Measurements from ENCODE around the gene MEFV. TPM values are rescaled to one million over a fixed set of nuclear protein-coding genes. Genes with fewer than 3 reads are reported as not detected.

The MEFV gene
- total RNA-seq, 1 donor from 2014 or later: 0.49 TPM

DNA sequence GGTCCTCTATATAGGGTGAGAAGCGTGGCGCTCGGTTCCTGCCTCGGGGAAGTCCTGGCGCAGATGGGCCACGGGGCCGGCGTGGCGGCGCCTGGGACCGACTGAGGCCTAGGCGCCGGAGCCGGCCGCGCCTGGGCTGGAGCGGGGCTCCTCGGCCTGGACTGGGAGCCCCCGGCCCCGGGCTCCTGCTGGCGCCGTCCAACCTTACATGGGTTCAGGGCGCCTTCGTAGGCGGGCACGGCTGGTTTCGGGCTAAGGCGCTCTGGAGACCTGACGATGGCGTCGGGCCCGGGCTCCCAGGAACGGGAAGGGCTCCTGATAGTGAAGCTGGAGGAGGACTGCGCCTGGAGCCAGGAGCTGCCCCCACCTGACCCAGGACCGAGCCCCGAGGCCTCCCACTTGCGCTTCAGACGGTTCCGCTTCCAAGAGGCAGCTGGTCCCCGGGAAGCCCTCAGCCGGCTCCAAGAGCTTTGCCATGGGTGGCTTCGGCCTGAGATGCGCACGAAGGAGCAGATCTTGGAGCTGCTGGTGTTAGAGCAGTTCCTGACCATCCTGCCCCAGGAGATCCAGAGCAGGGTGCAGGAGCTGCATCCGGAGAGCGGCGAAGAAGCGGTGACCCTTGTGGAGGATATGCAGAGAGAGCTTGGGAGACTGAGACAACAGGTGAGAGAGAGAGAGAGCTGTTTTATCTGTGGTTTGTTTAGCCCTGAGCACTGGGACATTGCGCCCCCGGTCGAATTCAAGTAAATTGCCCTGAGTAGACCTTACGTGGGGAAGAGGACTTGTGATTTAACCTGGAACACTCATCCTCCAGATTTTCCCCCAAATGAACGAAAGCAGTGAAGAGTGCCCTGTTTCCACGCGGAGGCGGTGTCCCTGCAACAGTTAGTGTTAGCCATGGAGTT lies 27.4 kb upstream of the MEFV start:
- H3K9me3 ChIP-seq (replicated peaks): peaks cover 41% of the 10 kb centered on the region
- H3K4me3 ChIP-seq: peak overlapping the region; percentile 93
- H3K27me3 ChIP-seq (ENCODE audit: low read depth): no peaks in the 10 kb centered on the region
- DNase-seq: peak; percentile 24
- peaks cover 40% of the 10 kb centered on the region for H3K36me3 ChIP-seq
- H3K4me1 ChIP-seq: peaks cover 48% of the 10 kb centered on the region
- peak overlapping the region; percentile 100 for H3K27ac ChIP-seq (replicated peaks)
- intact Hi-C loops (cut with micrococcal nuclease): no loop called here
- TF ChIP-seq CTCF (IDR thresholded peaks at IDR 0.05; ENCODE audit: borderline replicate concordance): no peak

DNA sequence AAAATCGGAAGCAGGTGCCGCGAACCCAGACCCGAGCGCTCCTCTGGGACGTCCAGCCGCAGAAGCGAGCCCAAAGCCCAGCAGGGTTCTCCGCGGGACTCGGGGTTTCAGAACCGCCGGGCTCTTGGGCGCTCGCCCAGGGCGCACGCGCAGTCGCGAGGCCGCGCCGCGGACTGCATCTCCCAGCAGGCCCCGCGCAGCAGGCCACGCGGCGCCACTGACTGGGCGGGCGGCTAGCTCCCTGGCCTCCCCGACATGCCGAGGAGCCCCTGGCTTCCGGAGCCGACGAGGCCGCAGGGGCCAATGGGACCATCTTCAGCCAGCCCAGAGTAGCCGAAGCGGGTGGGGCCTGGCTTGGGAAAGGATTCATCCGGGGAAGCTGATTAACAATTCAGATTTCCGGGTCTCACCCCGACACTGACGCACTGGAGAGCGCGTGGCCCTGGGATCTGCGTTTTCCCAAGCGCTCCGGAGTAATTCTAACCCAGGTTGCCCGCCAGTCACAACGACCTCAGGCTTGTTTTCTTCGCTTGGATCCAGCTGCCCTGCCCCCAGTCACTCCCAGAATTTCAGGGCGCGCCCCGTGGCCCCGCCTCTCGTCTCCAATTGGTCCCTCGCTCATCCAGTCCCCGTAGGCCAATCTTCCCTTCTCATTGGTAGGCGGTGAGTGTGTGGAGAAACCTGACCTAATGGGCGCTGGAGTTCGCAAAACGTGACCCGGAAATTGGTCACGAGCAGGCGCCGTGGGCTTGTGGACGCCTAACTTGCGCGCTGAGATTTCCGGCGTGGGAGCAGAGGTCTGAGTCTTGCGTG lies 26.5 kb upstream of the MEFV start, which contains the start of gene ZNF263:
Gene ZNF263 (plus strand): TSS at position 762 of the 813 bp plus-strand sequence. CDS start 328 bp downstream, outside the sequence.
- H3K9me3 ChIP-seq (replicated peaks): peaks cover 32% of the 10 kb centered on the region
- peak within 1 kb of the TSS; percentile 93 for H3K4me3 ChIP-seq
- TF ChIP-seq CTCF (IDR thresholded peaks at IDR 0.05; ENCODE audit: borderline replicate concordance): no peak
- peak; percentile 96 for DNase-seq
- no peaks in the 10 kb centered on the region for H3K27me3 ChIP-seq (ENCODE audit: low read depth)
- peak within 1 kb of the TSS; percentile 100 for H3K27ac ChIP-seq (replicated peaks)
- H3K4me1 ChIP-seq: peaks cover 48% of the 10 kb centered on the region
- intact Hi-C loops (cut with micrococcal nuclease): no loop called here
- peaks cover 32% of the 10 kb centered on the region for H3K36me3 ChIP-seq

DNA sequence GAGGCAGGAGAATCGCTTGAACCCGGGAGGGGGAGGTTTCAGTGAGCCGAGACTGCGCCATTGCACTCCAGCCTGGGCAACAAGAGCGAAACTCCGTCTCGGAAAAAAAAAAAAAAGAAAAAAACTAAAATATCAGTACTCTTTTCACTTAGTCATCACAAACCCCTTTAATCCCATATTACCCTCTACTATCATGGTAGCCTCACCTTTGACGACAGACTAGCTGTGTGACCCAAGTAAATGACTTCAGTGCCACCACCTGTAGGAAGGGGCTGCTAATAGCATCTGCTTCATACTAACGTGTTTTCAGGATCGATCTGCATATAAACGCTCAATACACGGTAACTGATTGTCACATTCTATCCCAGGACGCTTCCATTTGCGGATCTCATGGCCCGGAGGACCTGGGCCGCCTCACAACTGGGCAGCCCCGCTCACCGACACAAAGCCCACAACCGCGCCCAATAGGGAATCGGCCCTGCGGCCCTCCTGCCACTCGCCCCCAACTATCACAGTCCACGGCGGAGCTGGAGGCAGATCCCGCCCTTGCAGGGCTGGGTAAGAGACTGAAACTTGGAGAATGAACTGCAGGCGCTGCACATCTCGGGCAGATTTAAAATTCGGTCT lies 25.8 kb upstream of the MEFV start:
- intact Hi-C loops (cut with micrococcal nuclease): no loop called here
- H3K27ac ChIP-seq (replicated peaks): peak overlapping the region; percentile 100
- H3K36me3 ChIP-seq: peaks cover 24% of the 10 kb centered on the region
- H3K9me3 ChIP-seq (replicated peaks): peaks cover 25% of the 10 kb centered on the region
- H3K4me1 ChIP-seq: peaks cover 48% of the 10 kb centered on the region
- no peak for TF ChIP-seq CTCF (IDR thresholded peaks at IDR 0.05; ENCODE audit: borderline replicate concordance)
- no peaks in the 10 kb centered on the region for H3K27me3 ChIP-seq (ENCODE audit: low read depth)
- DNase-seq: no peak
- peak overlapping the region; percentile 93 for H3K4me3 ChIP-seq

- intact Hi-C loops (cut with micrococcal nuclease): no loop called here
- no peak overlapping the region for H3K4me3 ChIP-seq
These were observed 24.9 kb upstream of the MEFV start for GRCh38 chr16:3281222-3281820.

More at GRCh38 chr16:3281222-3281820, 24.9 kb upstream of the MEFV start:
- DNase-seq: no peak
- TF ChIP-seq CTCF (IDR thresholded peaks at IDR 0.05; ENCODE audit: borderline replicate concordance): no peak
- H3K27me3 ChIP-seq (ENCODE audit: low read depth): no peaks in the 10 kb centered on the region
- peaks cover 15% of the 10 kb centered on the region for H3K36me3 ChIP-seq
- H3K27ac ChIP-seq (replicated peaks): no peak overlapping the region
- H3K4me1 ChIP-seq: peaks cover 46% of the 10 kb centered on the region
- H3K9me3 ChIP-seq (replicated peaks): peaks cover 18% of the 10 kb centered on the region
